ENCODE results near the gene GABARAPL2.

GRCh38 chr16:75622761-75623605, 56.8 kb downstream of the GABARAPL2 start, which contains the start of gene ADAT1:
- no peak for TF ChIP-seq CTCF (IDR thresholded peaks at IDR 0.05; ENCODE audit: poor library complexity)
- no peak for TF ChIP-seq EZH2 (IDR thresholded peaks at IDR 0.05; ENCODE audit: borderline replicate concordance)
- TF ChIP-seq EZH2phosphoT487 (IDR thresholded peaks at IDR 0.05; ENCODE audit: low read depth, severe bottlenecking, unreplicated experiment), result no peak
